Activated CD8-positive, alpha-beta memory T cell treated with anti-CD3 and anti-CD28 coated beads for 24 hours (primary cell): ENCODE data around the gene GNAZ.
"Not testable (repeated sequence)": the region's sequence is repeated elsewhere in the genome, so short reads cannot be mapped to it uniquely, and the experiment has no call there.

ENCODE experiments used
- DNase-seq: peaks from one replicate; pipeline ENCODE4 v3.0.0-alpha.2; 2020

GNAZ gene

GRCh38 chr22:23070418-23071229, at the start of gene GNAZ:
GNAZ (plus strand) TSS chr22:23070519; CDS start chr22:23095696, 25,177 bp downstream.
- DNase-seq: peak; percentile 75

GRCh38 chr22:23020659-23021293, 49.5 kb upstream of the GNAZ start:
- DNase-seq: no peak

GRCh38 chr22:23021660-23022353, 48.5 kb upstream of the GNAZ start:
- not testable (repeated sequence) for DNase-seq

GRCh38 chr22:23023294-23023693, 47.0 kb upstream of the GNAZ start:
- DNase-seq: no peak

GRCh38 chr22:23026777-23027176, 43.5 kb upstream of the GNAZ start:
- no peak for DNase-seq

- not testable (repeated sequence) for DNase-seq
Measured at GRCh38 chr22:23027849-23028248, 42.5 kb upstream of the GNAZ start.

GRCh38 chr22:23029521-23030228, 40.6 kb upstream of the GNAZ start:
- DNase-seq: no peak

GRCh38 chr22:23031381-23031780, 38.9 kb upstream of the GNAZ start:
- DNase-seq: no peak

- no peak for DNase-seq
Measured at GRCh38 chr22:23031786-23032185, 38.5 kb upstream of the GNAZ start.

GRCh38 chr22:23032658-23033057, 37.7 kb upstream of the GNAZ start:
- DNase-seq: no peak

- no peak for DNase-seq
Measured at GRCh38 chr22:23033116-23033905, 37.0 kb upstream of the GNAZ start.

GRCh38 chr22:23034621-23035556, 35.4 kb upstream of the GNAZ start:
- no peak for DNase-seq

GRCh38 chr22:23035557-23036277, 34.6 kb upstream of the GNAZ start:
- DNase-seq: no peak

- DNase-seq: no peak
Measured at GRCh38 chr22:23036684-23037428, 33.5 kb upstream of the GNAZ start.

GRCh38 chr22:23037429-23038333, 32.6 kb upstream of the GNAZ start:
- no peak for DNase-seq

GRCh38 chr22:23038334-23038642, 32.0 kb upstream of the GNAZ start:
- no peak for DNase-seq

- no peak for DNase-seq
Measured at GRCh38 chr22:23038902-23039301, 31.4 kb upstream of the GNAZ start.

GRCh38 chr22:23042179-23042578, 28.1 kb upstream of the GNAZ start:
- DNase-seq: no peak

GRCh38 chr22:23044570-23044969, 25.7 kb upstream of the GNAZ start:
- DNase-seq: no peak
